GM19468 (cell line): ENCODE data around the gene MACROD2.
A peak's percentile ranks its signal among the peaks of the same experiment; 100 is the strongest.

Source experiments
- ATAC-seq: cut with Tn5 transposase; IDR thresholded peaks from one replicate; pipeline ENCODE4 v1.9.1; 2021; ENCODE audit warnings: mild to moderate bottlenecking, moderate library complexity, moderate number of reproducible peaks; ENCODE audit not compliant: unreplicated experiment; ENCODE audit errors: extremely low read depth

The MACROD2 gene

DNA sequence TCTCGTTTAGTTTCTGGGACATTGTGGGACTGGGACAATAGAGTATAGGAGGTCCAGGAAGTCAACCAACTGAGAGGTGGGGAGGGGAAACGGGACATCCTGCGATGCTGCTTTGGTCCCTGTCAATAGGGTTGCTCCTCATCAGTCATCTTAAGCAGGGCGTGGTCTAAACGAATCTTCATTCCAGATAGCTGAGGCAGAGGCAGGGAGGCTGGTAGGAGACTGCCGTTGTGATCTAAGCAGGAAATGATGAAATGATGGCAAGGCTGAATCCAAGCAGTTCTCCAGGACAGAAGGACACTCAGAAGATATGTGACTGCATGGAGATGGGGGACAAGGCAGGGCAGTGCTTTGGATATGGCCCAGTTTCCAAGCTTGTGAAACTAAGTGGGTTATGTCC lies 1624.5 kb downstream of the MACROD2 start:
- no peak for ATAC-seq

DNA sequence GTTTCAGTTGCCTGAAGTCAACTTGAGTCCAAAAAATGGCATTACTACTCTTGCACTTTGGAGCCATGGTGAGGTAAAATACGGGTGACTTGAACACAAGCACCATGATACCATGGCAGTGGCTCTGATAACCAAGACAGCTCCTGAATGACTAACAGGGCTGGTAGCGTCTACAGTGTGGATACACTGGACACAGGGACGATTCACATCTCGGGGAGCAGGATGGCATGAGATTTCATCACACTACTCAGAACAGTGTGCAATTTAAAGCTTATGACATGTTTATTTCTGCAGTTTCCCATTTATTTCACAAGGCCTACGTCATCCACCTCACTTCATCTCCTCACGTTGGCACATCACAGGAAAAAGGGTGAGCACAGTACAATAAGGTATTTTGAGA lies 1627.1 kb downstream of the MACROD2 start:
- ATAC-seq, result no peak

DNA sequence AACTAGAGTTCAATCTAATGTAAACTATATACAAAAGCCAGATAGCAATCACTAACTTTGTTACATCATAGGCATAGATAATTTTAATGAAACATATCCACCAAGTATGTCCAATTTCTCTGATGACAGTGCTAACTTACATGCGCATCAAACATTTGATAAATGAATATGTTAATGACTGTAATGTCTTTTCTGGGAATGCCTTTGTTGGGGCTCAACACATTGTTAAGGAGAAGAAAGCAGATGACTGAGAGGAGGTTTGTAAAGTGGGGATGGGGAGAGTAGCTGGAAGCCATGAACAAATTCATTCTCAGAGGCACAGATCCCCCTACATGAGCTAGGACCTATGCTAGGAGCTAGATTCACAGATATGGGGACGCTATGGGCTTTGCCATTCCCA lies 1627.9 kb downstream of the MACROD2 start:
- no peak for ATAC-seq

DNA sequence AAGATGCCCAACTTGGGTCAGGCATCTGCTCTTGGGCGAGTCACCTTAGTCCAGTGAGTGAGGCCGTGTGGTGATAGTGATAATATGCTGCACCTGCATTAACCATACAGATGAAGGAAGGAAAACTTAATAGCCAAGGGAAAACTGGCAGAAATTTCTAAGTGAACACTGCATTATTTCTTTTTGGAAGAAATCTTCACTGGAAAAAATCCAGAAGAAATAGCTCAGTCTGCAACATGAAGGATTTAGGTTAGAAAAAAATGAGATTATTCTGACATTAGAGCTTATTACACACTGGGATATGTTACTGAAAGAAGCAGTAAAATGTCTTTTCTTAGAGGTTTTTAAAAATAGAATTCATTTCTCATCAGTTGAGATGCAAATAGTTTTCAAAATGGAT lies 1630.7 kb downstream of the MACROD2 start:
- no peak for ATAC-seq

DNA sequence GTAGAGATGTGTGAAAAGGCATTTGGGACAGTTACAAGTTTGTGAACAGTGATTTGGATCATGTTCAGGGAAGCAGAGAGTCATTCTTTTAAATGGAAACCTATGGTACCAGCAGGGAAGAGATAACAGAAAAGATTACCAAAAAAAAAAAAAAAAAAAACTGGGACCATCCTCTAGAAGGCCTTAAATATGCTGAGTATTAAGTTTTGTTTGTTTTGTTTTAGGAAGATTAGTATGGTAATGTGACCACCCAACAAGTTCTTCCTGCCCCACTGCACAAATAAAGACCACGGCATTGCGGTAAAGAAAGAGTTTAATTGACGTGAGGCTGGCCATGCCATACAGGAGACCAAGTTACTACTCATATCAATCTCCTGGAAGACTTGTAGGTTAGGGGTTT lies 1631.8 kb downstream of the MACROD2 start:
- ATAC-seq, result no peak

DNA sequence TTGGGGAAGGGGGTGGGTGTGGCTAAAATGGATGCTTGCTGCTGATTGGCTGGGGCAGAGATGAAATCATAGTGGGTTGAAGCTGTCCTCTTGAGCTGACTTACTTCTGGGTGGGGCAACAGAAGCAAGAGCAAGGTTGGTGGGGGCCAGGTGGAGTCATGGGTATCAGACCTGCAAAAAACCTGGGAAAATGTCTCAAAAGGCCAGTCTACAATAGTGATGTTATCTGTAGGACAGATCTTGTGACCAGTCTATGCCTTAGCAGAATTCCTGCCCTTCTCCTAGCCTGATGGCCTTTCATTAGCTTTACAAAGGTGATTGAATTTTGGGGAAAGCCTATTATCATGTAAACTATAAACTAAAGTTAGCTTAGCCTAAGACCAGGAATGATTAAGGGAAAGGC lies 1632.2 kb downstream of the MACROD2 start:
- ATAC-seq, result no peak

DNA sequence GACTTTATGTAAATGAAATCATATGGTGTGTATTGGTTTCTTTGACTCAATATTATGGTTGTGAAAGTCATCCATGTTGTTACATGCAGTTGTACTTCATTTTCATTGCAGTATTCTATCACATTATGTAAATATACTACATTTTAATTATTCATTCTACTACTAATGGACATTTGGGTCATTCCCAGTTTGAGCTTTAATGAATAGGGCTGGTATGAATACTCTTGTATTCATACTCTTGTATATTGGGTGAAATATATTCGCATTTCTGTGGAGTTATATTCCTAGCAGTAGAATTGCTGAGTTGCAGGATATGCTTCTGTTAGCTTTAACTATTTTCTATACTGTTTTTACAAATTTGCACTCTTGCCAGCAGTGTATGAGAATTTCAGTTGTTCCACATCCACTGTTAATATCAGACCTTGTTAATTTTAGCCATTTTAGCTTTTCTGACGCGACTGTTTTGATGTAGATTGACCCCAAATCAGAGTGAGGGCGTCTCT lies 1633.6 kb downstream of the MACROD2 start:
- no peak for ATAC-seq

DNA sequence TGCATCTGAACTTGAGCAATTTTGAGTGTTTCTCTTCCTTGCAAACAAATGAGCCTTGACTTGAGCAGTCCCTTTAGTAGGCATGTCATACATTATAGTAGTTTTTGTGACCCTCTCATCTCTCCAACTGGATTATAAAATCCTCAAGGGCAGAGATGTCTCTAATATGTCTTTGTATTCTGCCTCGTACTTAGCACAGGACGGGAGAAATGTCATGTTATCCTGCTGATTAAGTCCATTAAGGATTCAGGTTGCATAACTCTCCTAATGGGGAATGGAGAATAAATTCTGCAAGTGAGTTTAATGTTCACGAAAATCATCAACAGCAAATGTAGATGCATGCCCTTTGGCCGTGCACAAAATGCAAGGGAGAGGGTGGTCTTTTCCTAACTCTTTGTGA lies 1635.0 kb downstream of the MACROD2 start:
- ATAC-seq, result no peak

DNA sequence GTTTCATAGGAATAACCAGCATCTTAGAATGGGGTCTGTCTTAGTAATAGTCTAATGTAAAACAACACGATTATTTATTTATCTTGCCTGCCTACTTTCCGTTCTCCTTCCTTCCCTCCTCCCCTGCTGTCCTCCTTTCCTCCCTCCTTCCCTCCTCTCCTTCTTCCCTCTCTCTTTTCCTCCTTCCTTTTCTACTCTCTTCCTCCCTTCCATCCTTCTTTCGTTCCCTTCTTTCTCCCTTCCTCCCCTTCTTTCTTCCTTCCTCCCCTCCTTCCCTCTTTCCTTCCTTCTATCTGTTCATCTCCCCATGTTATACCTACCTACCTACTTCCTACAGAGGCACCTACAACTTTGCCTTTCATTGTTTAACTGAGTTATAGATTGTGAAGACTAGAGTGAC lies 1637.4 kb downstream of the MACROD2 start:
- ATAC-seq, result no peak

DNA sequence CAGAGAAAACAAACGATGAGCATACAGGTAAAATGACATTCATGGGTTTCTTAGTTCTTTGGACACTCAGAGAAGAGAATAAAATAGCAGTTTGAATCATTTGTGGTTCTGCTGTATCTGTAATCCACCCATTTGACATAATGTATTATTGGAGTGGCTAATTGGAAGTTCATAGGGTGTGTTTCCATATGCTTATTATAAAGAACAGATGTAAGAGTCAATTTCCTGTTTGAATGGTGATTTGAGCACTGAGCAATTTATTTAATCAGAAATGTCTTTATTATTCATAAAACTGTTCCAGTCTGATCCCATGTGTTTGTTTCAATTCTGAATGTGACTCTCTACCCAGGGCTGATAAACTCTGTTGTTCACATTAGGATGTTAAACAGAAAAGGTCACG lies 1638.8 kb downstream of the MACROD2 start:
- no peak for ATAC-seq

DNA sequence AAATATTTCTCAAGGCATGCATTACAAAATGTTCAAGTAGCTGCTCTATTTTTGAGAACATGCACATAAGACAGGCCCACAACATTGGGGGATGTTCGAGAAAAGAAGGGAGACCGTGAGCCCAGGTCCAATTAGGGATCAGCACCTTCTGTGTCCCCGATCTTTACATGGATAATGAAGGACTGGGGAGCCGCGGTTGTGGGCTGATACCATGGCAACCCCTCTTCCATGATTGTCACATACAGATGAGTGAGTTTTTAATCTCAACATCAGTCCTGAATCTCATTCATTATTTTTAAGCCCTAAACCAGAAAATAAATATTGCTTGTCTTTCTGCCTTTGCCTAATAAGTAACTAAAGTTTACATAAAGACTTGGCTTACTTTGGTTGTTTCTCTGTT lies 1642.2 kb downstream of the MACROD2 start:
- no peak for ATAC-seq

DNA sequence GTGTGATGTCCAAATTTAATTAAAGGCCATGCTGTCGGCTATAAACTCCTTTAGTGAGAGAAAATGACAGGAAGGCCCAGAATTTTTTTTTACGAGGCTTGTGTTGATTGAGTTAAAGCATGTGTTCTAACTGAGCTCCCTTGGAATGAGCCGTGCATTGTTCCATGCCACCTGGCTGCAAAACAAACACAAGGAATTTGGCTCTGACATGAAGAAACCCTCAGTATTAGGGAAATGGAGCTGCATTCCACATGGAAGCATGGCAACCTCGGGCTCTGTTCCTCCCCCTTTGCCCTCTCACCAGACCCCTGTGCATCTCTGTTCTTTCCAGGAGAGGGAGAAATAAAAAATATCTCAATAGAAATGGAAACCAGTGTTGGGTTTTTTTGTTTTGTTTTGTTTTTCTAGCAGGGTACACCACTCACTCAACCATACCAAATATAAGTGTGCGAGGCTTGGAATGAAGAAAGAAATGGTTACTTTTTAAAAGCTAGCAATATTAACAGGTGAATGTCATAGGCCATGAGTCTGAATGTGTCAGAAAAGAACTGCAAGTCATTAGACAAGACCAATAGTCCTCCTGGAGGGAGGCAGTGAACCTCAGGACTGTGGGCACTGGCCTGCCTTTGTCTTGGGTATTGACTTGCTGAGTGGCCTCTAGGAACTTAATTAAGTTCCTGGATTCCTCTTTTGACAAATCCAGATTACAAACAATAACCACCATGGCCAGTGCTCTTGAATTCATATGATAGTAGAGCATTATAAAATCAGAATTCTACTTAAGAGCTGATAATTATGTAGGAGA lies 1642.8 kb downstream of the MACROD2 start:
- no peak for ATAC-seq

DNA sequence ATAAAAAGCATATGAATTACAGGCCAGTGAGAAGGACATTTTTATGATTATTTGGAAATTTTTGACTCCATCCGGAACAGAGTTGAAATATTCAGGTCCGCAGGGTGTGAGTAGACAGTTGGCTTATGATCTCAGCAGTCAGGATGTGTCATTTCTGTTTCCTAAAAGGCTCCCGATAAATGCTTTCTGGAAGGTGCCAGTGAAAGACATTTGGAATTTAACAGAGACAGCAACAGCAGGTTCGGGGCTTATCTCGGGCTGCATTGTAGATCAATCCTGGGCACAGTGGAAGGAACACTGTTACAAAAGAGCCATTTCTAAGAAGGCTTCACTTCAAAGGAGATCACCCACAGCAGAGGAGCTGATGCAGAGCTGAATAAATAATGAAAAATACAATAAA lies 1643.5 kb downstream of the MACROD2 start:
- ATAC-seq, result no peak

DNA sequence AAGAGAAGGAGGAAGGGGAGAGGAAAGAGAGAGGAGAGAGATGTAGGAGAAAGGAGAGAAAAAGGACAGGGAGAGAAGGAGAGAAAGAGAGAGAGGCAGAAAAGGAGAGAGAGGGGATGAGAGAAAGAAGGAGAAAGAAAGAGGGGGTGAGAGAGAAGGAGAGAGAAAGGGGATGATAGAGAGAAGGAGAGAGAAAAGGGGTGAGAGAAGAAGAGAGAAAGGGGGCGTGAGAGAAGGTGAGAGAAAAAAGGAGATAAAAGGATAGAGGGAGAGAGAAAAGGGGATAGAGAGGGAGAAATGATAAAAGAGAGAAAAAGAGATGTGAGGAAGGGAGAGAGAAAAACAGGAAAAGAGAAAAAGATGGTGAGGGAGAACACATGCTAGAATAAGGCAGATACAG lies 1644.5 kb downstream of the MACROD2 start:
- ATAC-seq, result no peak

DNA sequence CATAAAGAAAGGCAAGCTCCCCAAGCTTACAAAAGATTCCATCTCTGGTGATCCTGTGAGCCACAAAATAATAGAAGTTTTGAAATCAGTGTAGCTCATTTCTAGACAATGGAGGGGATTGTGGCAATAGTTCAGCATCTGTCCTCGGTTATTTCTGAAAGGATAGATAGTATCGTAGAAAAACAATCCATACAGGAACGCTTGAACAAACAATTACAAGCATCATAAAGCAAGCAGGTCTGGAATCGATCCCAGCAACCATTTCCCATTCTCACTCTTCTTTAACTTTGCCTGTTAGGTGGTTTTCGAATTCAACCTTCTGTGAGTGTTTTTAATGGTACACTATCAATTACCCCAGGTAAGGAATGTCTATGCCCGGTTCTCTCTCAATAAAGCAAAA lies 1646.8 kb downstream of the MACROD2 start:
- no peak for ATAC-seq

DNA sequence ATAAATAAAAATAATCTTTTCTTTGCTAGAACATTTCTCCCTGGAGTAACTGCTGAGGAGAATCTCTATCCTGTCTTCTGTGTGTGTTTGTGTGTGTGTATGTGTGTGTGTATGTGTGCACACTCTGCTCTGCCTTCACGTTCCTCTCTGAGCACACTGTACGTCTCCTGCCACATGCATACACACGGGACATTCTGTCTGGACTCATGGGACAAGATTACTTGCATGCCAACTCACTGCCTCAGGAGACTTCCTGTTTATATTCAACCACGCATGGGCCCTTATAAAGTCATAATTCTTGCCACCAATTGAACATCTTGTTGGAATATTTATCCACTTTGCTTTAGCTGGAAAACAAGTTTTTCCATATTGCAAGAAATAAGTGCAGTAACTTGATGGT lies 1647.4 kb downstream of the MACROD2 start:
- ATAC-seq, result no peak

DNA sequence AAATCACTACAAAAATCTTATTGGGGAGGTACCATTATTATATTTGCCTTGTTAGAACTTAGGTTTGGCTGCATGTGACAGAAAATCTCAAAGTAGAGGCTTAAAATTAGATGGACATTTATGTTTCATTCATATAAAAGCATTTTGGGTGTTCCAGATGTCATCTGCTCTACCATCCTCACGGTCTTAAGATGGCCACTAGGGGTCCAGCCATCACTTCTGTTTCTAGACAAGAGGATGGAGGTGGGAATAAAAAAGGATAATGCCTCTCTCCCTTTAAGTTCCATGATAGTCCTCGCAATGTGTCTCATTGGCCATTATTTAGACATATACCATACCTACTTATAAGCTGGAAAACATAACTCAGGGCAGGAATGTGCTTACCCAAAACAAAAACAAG lies 1648.4 kb downstream of the MACROD2 start:
- no peak for ATAC-seq

DNA sequence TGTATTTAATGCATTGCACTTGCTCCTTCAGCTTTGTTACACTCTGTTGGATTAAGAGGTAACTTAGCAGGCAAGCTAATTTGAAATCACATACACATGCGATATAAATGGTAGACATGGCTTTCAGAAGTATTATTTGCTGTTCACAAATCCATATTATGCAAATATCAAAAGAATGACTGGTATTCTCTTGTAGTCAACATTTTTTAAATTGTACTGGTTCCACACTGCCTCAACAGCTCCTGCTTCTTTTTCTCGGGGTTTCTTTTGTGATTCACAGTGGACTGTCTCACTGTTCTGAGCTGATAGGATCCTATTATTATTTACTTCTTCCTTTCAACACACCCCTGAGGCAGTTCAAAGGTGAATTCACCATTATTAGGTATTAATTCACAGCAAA lies 1650.5 kb downstream of the MACROD2 start:
- ATAC-seq, result no peak

DNA sequence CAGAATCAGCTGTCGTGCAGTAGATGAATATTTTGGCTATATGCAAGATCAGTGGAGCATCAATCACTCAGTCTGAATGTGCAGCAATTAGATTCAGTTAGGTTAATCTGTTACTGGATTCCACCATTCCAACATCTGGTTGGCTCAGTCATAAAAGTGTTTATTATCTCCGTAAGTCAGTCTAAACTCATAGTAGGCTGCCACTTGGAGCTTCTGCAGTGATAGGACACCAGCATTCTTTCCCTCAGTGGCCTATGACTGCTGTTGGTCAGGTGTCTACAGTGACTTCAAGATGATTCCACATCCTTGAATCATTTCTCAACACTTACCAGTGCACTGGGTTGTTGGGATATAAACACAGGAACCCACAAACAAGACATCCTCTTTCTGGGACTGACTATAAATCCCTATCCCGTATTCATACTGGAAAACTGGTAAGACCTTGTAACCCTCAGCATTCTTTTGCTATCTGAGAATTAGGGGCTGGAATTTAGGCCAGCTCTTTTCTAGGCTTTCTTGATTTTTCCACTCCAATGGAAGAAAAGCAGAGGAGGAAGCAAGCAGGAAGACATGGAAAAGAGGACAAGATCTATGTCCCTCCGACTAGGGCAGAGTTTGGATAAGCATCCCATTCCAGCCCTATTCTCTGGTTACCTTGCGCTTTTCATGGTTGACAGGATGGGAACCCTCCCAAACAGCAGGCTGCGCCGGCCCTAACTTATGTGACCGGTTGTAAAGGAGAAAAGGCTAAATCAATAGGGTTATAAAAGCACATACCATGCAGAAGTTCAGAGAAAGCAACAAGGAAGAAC lies 1658.3 kb downstream of the MACROD2 start:
- ATAC-seq, result no peak

DNA sequence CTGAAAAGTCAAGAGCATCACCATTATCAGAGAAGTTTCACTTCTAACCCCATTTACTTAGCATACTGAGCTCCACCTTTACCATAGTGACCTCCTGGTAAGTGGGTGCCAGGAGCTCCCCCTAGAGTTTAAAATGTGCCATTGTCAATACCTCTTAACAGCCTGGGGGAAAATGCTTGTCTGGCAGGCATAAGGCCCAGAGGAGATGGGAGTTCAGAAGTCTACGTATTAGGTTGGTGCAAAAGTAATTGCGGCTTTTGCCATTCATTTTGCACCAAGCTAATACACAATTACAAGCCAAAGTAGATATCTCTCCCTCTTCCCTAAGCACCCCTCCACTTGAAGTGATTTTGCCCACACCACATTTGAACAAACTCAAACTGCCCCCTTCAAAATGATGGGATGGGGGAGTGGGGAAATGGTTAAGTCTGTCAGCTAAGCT lies 1658.9 kb downstream of the MACROD2 start:
- ATAC-seq, result peak; percentile 91

DNA sequence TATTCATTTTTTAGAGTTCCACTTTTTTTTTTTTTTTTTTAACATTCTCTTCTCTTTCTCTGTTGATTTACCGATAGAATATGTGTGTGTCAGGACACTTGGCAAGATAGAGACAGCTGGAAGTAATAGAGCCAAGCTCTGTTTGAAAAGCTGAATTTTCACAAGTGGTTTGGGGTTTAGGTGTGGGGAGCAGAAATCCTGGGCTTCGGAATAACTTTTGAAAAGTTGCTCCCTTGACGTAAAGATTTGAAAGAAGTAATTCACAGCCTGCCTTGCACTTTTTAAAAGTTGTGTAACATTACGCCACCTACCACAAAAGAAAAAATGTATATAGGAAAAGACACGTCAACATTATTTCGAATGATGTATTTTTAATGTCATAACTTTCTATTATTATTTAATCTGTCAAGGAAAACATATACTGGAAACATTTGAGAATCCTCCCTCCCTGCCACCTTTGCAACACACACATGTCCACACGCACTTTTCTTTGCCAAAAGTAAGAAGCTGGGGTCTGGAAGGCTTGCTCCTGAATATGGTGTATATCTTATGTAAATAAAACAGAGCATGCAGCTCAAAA lies 1660.1 kb downstream of the MACROD2 start:
- ATAC-seq, result no peak
